Hepatocyte (in vitro differentiated cells): ENCODE results near the gene ZNF93. TPM values are rescaled to one million over a fixed set of nuclear protein-coding genes. Genes with fewer than 3 reads are reported as not detected.
A peak's percentile ranks its signal among the peaks of the same experiment; 100 is the strongest.
"Not testable (repeated sequence)": the region's sequence is repeated elsewhere in the genome, so short reads cannot be mapped to it uniquely, and the experiment has no call there.

Experiments
- DNase-seq: peaks from one replicate; pipeline ENCODE4 v3.0.0-alpha.2; 2016; ENCODE audit warnings: low spot score
- H2AFZ ChIP-seq: fragments of 200-600 bp; sonication (generic); 2 replicates; pipeline ENCODE4 v1.6.0; 2016; ENCODE audit warnings: antibody characterized with exemption, mild to moderate bottlenecking
- H3K27ac ChIP-seq: fragments of 200-600 bp; sonication (generic); 2 replicates; pipeline ENCODE4 v1.5.1; 2016; ENCODE audit warnings: mild to moderate bottlenecking
- H3K27me3 ChIP-seq: fragments of 200-600 bp; sonication (generic); 2 replicates; pipeline ENCODE4 v1.6.1; 2016
- H3K36me3 ChIP-seq: fragments of 200-600 bp; sonication (generic); replicated peaks from 2 replicates; pipeline ENCODE4 v1.5.1; 2016; ENCODE audit warnings: low read depth; ENCODE audit not compliant: insufficient read depth
- H3K4me1 ChIP-seq: fragments of 200-600 bp; sonication (generic); 2 replicates; pipeline ENCODE4 v1.5.1; 2016; ENCODE audit warnings: mild to moderate bottlenecking, moderate library complexity; ENCODE audit not compliant: insufficient read depth
- H3K4me2 ChIP-seq: fragments of 200-600 bp; sonication (generic); 2 replicates; pipeline ENCODE4 v1.6.0; 2016
- H3K4me3 ChIP-seq: fragments of 200-600 bp; sonication (generic); 2 replicates; pipeline ENCODE4 v1.5.1; 2016; ENCODE audit warnings: mild to moderate bottlenecking
- H3K79me2 ChIP-seq: fragments of 200-600 bp; sonication (generic); 2 replicates; pipeline ENCODE4 v1.6.0; 2017; ENCODE audit warnings: mild to moderate bottlenecking
- H3K9me2 ChIP-seq: fragments of 200-600 bp; sonication (generic); replicated peaks from 2 replicates; pipeline ENCODE4 v1.6.0; 2017; ENCODE audit warnings: mild to moderate bottlenecking; ENCODE audit not compliant: insufficient read depth
- H3K9me3 ChIP-seq: fragments of 200-600 bp; sonication (generic); 2 replicates; pipeline ENCODE4 v1.5.1; 2016; ENCODE audit warnings: low read depth, mild to moderate bottlenecking
- H4K20me1 ChIP-seq: fragments of 200-600 bp; sonication (generic); 2 replicates; pipeline ENCODE4 v1.6.0; 2016; ENCODE audit warnings: mild to moderate bottlenecking; ENCODE audit not compliant: insufficient read depth, poor library complexity, severe bottlenecking
- CTCF ChIP-seq: fragments of 200-600 bp; sonication (generic); IDR thresholded peaks from 2 replicates; pipeline ENCODE4 v1.5.1; 2016; ENCODE audit warnings: antibody characterized with exemption, mild to moderate bottlenecking; ENCODE audit not compliant: poor library complexity
- EZH2 ChIP-seq: fragments of 200-600 bp; sonication (generic); IDR thresholded peaks from 2 replicates; pipeline ENCODE4 v1.6.1; 2016; ENCODE audit warnings: antibody characterized with exemption, mild to moderate bottlenecking, borderline replicate concordance
- EZH2phosphoT487 ChIP-seq: fragments of 200-600 bp; sonication (generic); IDR thresholded peaks from one replicate; pipeline ENCODE4 v1.6.1; 2018; ENCODE audit warnings: antibody characterized with exemption, mild to moderate bottlenecking, low read depth, moderate library complexity; ENCODE audit not compliant: unreplicated experiment, severe bottlenecking
- WGBS: methylation state at CpG from one replicate; pipeline ENCODE4 v1.1.6; 2016; ENCODE audit warnings: low lambda C conversion rate; ENCODE audit errors: missing lambda C conversion rate; 5-methylcytosine and 5-hydroxymethylcytosine counted together
- polyA plus RNA-seq: library from polyadenylated mRNA; unstranded; fragments of >200 nt; fragmentation: Nextera tagmentation; extraction: Ambion mirVana; gene quantifications from 2 replicates; pipeline ENCODE4 v1.2.1, GENCODE V29; 2016
- total RNA-seq: library from RNA; depleted of rRNA; stranded (reverse); fragments of >200 nt; gene quantifications from 2 replicates; pipeline ENCODE4 v1.2.3, GENCODE V29; 2014

ZNF93 gene
- total RNA-seq (11.8 and 15.6 TPM in 2 replicates), polyA plus RNA-seq (3.6 and 9.1 TPM in 2 replicates)

- 1% methylated on average over 35 of the region's 35 CpGs for WGBS
- H3K36me3 ChIP-seq: no peaks in the 10 kb centered on the region
- peak within 1 kb of the TSS; percentile 87 for H3K4me2 ChIP-seq
- H3K4me1 ChIP-seq: no peaks in the 10 kb centered on the region
- peaks cover 4% of the 10 kb centered on the region for H3K9me3 ChIP-seq
- no peaks in the 10 kb centered on the region for H3K9me2 ChIP-seq
- DNase-seq: peak; percentile 97
- H3K27me3 ChIP-seq: no peaks in the 10 kb centered on the region
- peak within 1 kb of the TSS; percentile 96 for H3K27ac ChIP-seq
- H3K4me3 ChIP-seq: peak within 1 kb of the TSS; percentile 44
- peaks cover 39% of the 10 kb centered on the region for H3K79me2 ChIP-seq
- TF ChIP-seq EZH2: no peak
- no peak for TF ChIP-seq CTCF
- TF ChIP-seq EZH2phosphoT487: no peak
- no peaks in the 10 kb centered on the region for H4K20me1 ChIP-seq
- peak within 1 kb of the TSS; percentile 94 for H2AFZ ChIP-seq
Observed at GRCh38 chr19:19900729-19901444, at the start of gene ZNF93. ZNF93 (plus strand) TSS chr19:19900946; CDS start chr19:19901089, 143 bp downstream.

GRCh38 chr19:19851740-19852139 is 49.0 kb upstream of the ZNF93 start:
- H3K4me1 ChIP-seq, H3K36me3 ChIP-seq, H3K27ac ChIP-seq, H3K4me3 ChIP-seq, H3K9me2 ChIP-seq, DNase-seq, H2AFZ ChIP-seq, H3K4me2 ChIP-seq, H4K20me1 ChIP-seq, H3K27me3 ChIP-seq, H3K9me3 ChIP-seq, H3K79me2 ChIP-seq: not testable (repeated sequence)
- WGBS: 83% methylated on average over 2 of the region's 2 CpGs

- no peak for TF ChIP-seq EZH2
- TF ChIP-seq CTCF: no peak
- no peak for TF ChIP-seq EZH2phosphoT487
- Histone ChIP-seq H3K27ac (no peak overlapping the region), H3K4me3 (no peak overlapping the region), H3K36me3 (no peaks in the 10 kb centered on the region), H3K4me2 (no peak overlapping the region), H2AFZ (no peak overlapping the region), H3K27me3 (no peaks in the 10 kb centered on the region), H3K79me2 (no peaks in the 10 kb centered on the region), H3K9me2 (no peaks in the 10 kb centered on the region), H3K4me1 (no peaks in the 10 kb centered on the region), H3K9me3 (no peaks in the 10 kb centered on the region), H4K20me1 (no peaks in the 10 kb centered on the region)
- DNase-seq: no peak
- 95% methylated on average over 2 of the region's 2 CpGs for WGBS
Observed at GRCh38 chr19:19858751-19859150, 42.0 kb upstream of the ZNF93 start.

- H3K9me2 ChIP-seq: no peaks in the 10 kb centered on the region
- no peaks in the 10 kb centered on the region for H4K20me1 ChIP-seq
- H3K27ac ChIP-seq: no peak overlapping the region
- TF ChIP-seq EZH2phosphoT487 (no peak), CTCF (no peak), EZH2 (no peak)
- H3K9me3 ChIP-seq: no peaks in the 10 kb centered on the region
- H2AFZ ChIP-seq: no peak overlapping the region
- no peaks in the 10 kb centered on the region for H3K4me1 ChIP-seq
- H3K4me2 ChIP-seq: peak overlapping the region; percentile 20
- no peaks in the 10 kb centered on the region for H3K79me2 ChIP-seq
- no peak overlapping the region for H3K4me3 ChIP-seq
- H3K36me3 ChIP-seq: no peaks in the 10 kb centered on the region
- no peaks in the 10 kb centered on the region for H3K27me3 ChIP-seq
- 60% methylated on average over 29 of the region's 29 CpGs for WGBS
- peak; percentile 28 for DNase-seq
Observed at GRCh38 chr19:19860756-19861390, 39.9 kb upstream of the ZNF93 start.
